Mucosa of descending colon (tissue), 3 donors: ENCODE data around the gene WNK2. TPM values are rescaled to one million over a fixed set of nuclear protein-coding genes. Genes with fewer than 3 reads are reported as not detected.
"Not testable (repeated sequence)": the region's sequence is repeated elsewhere in the genome, so short reads cannot be mapped to it uniquely, and the experiment has no call there.

Experiments used
- ATAC-seq: fragments of 200-7000 bp; cut with Tn5 transposase; one replicate; pipeline ENCODE4 v1.9.1; 2020; ENCODE audit warnings: mild to moderate bottlenecking, moderate library complexity
- DNase-seq, 3 donors: peaks; one replicate each; pipeline ENCODE4 v3.0.0-alpha.2; 2020
- H3K36me3 ChIP-seq: fragments of 200-600 bp; one replicate; pipeline ENCODE4 v1.8.0; 2021; ENCODE audit warnings: low read depth, mild to moderate bottlenecking
- H3K4me1 ChIP-seq: fragments of 200-600 bp; one replicate; pipeline ENCODE4 v1.8.0; 2021; ENCODE audit warnings: low read depth, mild to moderate bottlenecking
- H3K4me3 ChIP-seq: fragments of 200-600 bp; one replicate; pipeline ENCODE4 v1.8.0; 2021; ENCODE audit warnings: mild to moderate bottlenecking
- H3K9me3 ChIP-seq: fragments of 200-600 bp; one replicate; pipeline ENCODE4 v1.8.0; 2021; ENCODE audit warnings: mild to moderate bottlenecking
- CTCF ChIP-seq: fragments of 200-600 bp; IDR thresholded peaks from one replicate; pipeline ENCODE4 v1.8.0; 2022; ENCODE audit warnings: antibody characterized with exemption, mild to moderate bottlenecking
- intact Hi-C, 2 donors: fragments of 100-400 bp; cut with DNase I in 1 of 2; cut with micrococcal nuclease in 1 of 2; formaldehyde crosslinking; loops; one replicate each; pipeline versions ENCODE4 v1.11.0 to v1.11.1; 2022; cut with DNase I, micrococcal nuclease
- total RNA-seq, 3 donors: library from RNA; stranded (reverse); fragmentation: NEBNext Ultra II Directional in 2 of 3; extraction: Animal tissue kit (Norgen Biotek cat#: 25700) in 2 of 3; gene quantifications; one replicate each; pipeline versions ENCODE4 v1.2.1 to v1.2.4, GENCODE V29; 2021 to 2023
- donor health status: DM: no; HTN: no; CAD: no; lungs with moderate emphysema.
- donor health status: DM: no; HTN: no; CAD: no.
- donor health status: DM: no; HTN: yes; CAD: no.

The WNK2 gene
- total RNA-seq, 3 donors from 2014 or later: 175 to 276 (median 201) TPM

GRCh38 chr9:93250185-93250584 lies 66.2 kb downstream of the WNK2 start:
- intact Hi-C loops: no loop called here
- no peak for TF ChIP-seq CTCF
- ATAC-seq (no peak), DNase-seq (peak in 2 of 3 donors; percentile 6 to 27)
- no peak overlapping the region for H3K4me3 ChIP-seq
- no peaks in the 10 kb centered on the region for H3K4me1 ChIP-seq
- no peaks in the 10 kb centered on the region for H3K9me3 ChIP-seq
- no peaks in the 10 kb centered on the region for H3K36me3 ChIP-seq

DNA sequence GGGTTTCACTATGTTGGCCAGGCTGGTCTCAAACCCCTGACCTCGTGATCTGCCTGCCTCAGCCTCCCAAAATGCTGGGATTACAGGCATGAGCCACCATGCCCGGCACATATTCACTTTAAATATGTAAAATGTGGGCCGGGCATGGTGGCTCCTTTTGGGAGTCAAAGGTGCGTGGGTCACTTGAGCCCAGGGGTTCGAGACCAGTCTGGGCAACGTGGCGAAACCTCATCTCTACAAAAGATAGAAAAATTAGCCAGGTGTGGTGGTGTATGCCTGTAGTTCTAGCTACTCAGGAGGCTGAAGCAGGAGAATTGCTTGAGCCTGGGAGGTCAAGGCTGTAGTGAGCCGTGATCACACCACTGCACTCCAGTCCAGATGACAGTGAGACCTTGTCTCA lies 67.4 kb downstream of the WNK2 start:
- H3K4me3 ChIP-seq, ATAC-seq, intact Hi-C loops, H3K36me3 ChIP-seq, H3K9me3 ChIP-seq, H3K4me1 ChIP-seq: not testable (repeated sequence)
- peak in 1 of 3 donors; percentile 1 for DNase-seq

- no peak for TF ChIP-seq CTCF
- H3K36me3 ChIP-seq: no peaks in the 10 kb centered on the region
- H3K9me3 ChIP-seq: no peaks in the 10 kb centered on the region
- intact Hi-C loops: no loop called here
- H3K4me1 ChIP-seq: no peaks in the 10 kb centered on the region
- no peak overlapping the region for H3K4me3 ChIP-seq
- ATAC-seq (no peak), DNase-seq (peak in 1 of 3 donors; percentile 9)
Measured at GRCh38 chr9:93252116-93252780, 68.3 kb downstream of the WNK2 start.

- Histone ChIP-seq H3K36me3 (no peaks in the 10 kb centered on the region), H3K9me3 (no peaks in the 10 kb centered on the region), H3K4me1 (no peaks in the 10 kb centered on the region), H3K4me3 (no peak overlapping the region)
- ATAC-seq (no peak), DNase-seq (peak in 1 of 3 donors; percentile 19)
- intact Hi-C loops: no loop called here
- no peak for TF ChIP-seq CTCF
Measured at GRCh38 chr9:93252781-93253530, 69.0 kb downstream of the WNK2 start.

GRCh38 chr9:93253633-93254032 lies 69.7 kb downstream of the WNK2 start:
- DNase-seq (no peak), ATAC-seq (no peak)
- H3K4me3 ChIP-seq: no peak overlapping the region
- no peaks in the 10 kb centered on the region for H3K9me3 ChIP-seq
- no peak for TF ChIP-seq CTCF
- H3K4me1 ChIP-seq: no peaks in the 10 kb centered on the region
- no peaks in the 10 kb centered on the region for H3K36me3 ChIP-seq
- intact Hi-C loops: no loop called here

DNA sequence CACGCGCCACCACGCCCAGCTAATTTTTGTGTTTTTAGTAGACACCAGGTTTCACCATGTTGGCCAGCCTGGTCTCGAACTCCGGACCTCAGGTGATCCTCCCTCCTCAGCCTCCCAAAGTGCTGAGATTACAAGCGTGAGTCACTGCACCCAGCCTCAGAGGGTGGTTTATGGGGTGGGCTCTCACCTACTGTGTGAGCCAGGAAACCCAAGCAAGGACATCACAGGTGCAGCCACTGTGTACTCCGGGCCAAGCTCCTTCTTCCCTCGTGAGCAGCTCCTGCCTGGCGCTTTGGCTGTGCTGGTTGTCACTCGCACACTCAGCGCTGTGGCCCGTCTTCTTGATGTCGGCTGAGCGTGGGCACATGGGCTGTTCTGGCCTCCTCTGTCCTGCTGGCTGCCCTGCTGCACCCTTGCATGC lies 70.1 kb downstream of the WNK2 start:
- intact Hi-C loops: no loop called here
- ATAC-seq (no peak), DNase-seq (peak in 1 of 3 donors; percentile 6)
- Histone ChIP-seq H3K4me3 (no peak overlapping the region), H3K4me1 (no peaks in the 10 kb centered on the region), H3K36me3 (no peaks in the 10 kb centered on the region), H3K9me3 (no peaks in the 10 kb centered on the region)
- no peak for TF ChIP-seq CTCF
